H9 (cell line): Measurements from ENCODE around the gene GALNT5. TPM values are rescaled to one million over a fixed set of nuclear protein-coding genes. Genes with fewer than 3 reads are reported as not detected.

Source experiments
- DNase-seq: peaks from one replicate; pipeline ENCODE4 v3.0.0-alpha.2; 2017
- H2AFZ ChIP-seq: one replicate; pipeline ENCODE4 v1.6.1; 2013; ENCODE audit warnings: mild to moderate bottlenecking, low read length, control low read depth, moderate library complexity
- H2AK5ac ChIP-seq: 2 replicates; pipeline ENCODE4 v1.6.1; 2013; ENCODE audit warnings: low read length, control low read depth, mixed read lengths; ENCODE audit not compliant: insufficient read length
- H2BK120ac ChIP-seq: one replicate; pipeline ENCODE4 v1.6.1; 2013; ENCODE audit warnings: low read depth, mild to moderate bottlenecking, low read length, control low read depth, inconsistent platforms; ENCODE audit not compliant: poor library complexity, severe bottlenecking
- H2BK12ac ChIP-seq: 2 replicates; pipeline ENCODE4 v1.6.1; 2013; ENCODE audit warnings: low read length, control low read depth, mixed read lengths, low read depth; ENCODE audit not compliant: insufficient read length
- H2BK15ac ChIP-seq: 2 replicates; pipeline ENCODE4 v1.6.1; 2013; ENCODE audit warnings: low read depth, low read length, control low read depth
- H2BK20ac ChIP-seq: one replicate; pipeline ENCODE4 v1.6.1; 2013; ENCODE audit warnings: low read depth, mild to moderate bottlenecking, low read length, control low read depth, inconsistent platforms; ENCODE audit not compliant: poor library complexity, severe bottlenecking
- H2BK5ac ChIP-seq: 2 replicates; pipeline ENCODE4 v1.6.1; 2013; ENCODE audit warnings: low read length, control low read depth, mixed read lengths; ENCODE audit not compliant: insufficient read length
- H3K14ac ChIP-seq: 2 replicates; pipeline ENCODE4 v1.6.1; 2013; ENCODE audit warnings: low read length, control low read depth; ENCODE audit not compliant: insufficient read depth
- H3K18ac ChIP-seq: 2 replicates; pipeline ENCODE4 v1.6.1; 2013; ENCODE audit warnings: low read depth, mild to moderate bottlenecking, mixed read lengths, low read length, control low read depth; ENCODE audit not compliant: insufficient read length
- H3K23ac ChIP-seq: 2 replicates; pipeline ENCODE4 v1.6.1; 2013; ENCODE audit warnings: low read length, control low read depth, mixed read lengths, low read depth; ENCODE audit not compliant: insufficient read length
- H3K23me2 ChIP-seq: 2 replicates; pipeline ENCODE4 v1.6.1; 2013; ENCODE audit warnings: low read depth, mild to moderate bottlenecking, mixed read lengths, low read length, control low read depth; ENCODE audit not compliant: insufficient read length, poor library complexity, severe bottlenecking
- H3K27ac ChIP-seq: 2 replicates; pipeline ENCODE4 v1.5.1; 2013; ENCODE audit warnings: low read length, control low read depth, mixed read lengths, low read depth; ENCODE audit not compliant: insufficient read length
- H3K27me3 ChIP-seq: 2 replicates; pipeline ENCODE4 v1.6.1; 2013; ENCODE audit warnings: low read length, control low read depth, inconsistent platforms; ENCODE audit not compliant: insufficient read depth
- H3K4ac ChIP-seq: 2 replicates; pipeline ENCODE4 v1.6.1; 2013; ENCODE audit warnings: low read depth, mild to moderate bottlenecking, control low read depth, inconsistent platforms, low read length, moderate library complexity
- H3K4me1 ChIP-seq: 2 replicates; pipeline ENCODE4 v1.6.1; 2013; ENCODE audit warnings: low read length, control low read depth, inconsistent platforms; ENCODE audit not compliant: insufficient read depth
- H3K4me2 ChIP-seq: 2 replicates; pipeline ENCODE4 v1.6.1; 2013; ENCODE audit warnings: low read length, control low read depth, mixed read lengths; ENCODE audit not compliant: insufficient read length, insufficient read depth
- H3K56ac ChIP-seq: 2 replicates; pipeline ENCODE4 v1.6.1; 2013; ENCODE audit warnings: low read depth, mild to moderate bottlenecking, mixed read lengths, low read length, control low read depth; ENCODE audit not compliant: insufficient read length
- H3K79me1 ChIP-seq: 2 replicates; pipeline ENCODE4 v1.6.1; 2013; ENCODE audit warnings: low read depth, mild to moderate bottlenecking, moderate library complexity, low read length, control low read depth, inconsistent platforms; ENCODE audit not compliant: insufficient read depth, poor library complexity, severe bottlenecking
- H3K79me2 ChIP-seq: 2 replicates; pipeline ENCODE4 v1.6.1; 2013; ENCODE audit warnings: low read length, control low read depth, inconsistent platforms; ENCODE audit not compliant: insufficient read depth
- H3K9ac ChIP-seq: 2 replicates; pipeline ENCODE4 v1.6.1; 2013; ENCODE audit warnings: low read length, control low read depth, mixed read lengths; ENCODE audit not compliant: insufficient read length; ENCODE audit errors: extremely low read depth
- H3K9me3 ChIP-seq: one replicate; pipeline ENCODE4 v1.6.1; 2013; ENCODE audit warnings: low read depth, low read length, inconsistent platforms; ENCODE audit not compliant: control insufficient read depth
- H3T11ph ChIP-seq: one replicate; pipeline ENCODE4 v1.6.1; 2013; ENCODE audit warnings: mild to moderate bottlenecking, low read length, control low read depth, inconsistent platforms
- H4K20me1 ChIP-seq: one replicate; pipeline ENCODE4 v1.6.1; 2013; ENCODE audit not compliant: control insufficient read depth, insufficient read length, insufficient read depth
- H4K5ac ChIP-seq: 2 replicates; pipeline ENCODE4 v1.6.1; 2013; ENCODE audit warnings: low read depth, mild to moderate bottlenecking, mixed read lengths, low read length, control low read depth; ENCODE audit not compliant: insufficient read length
- H4K8ac ChIP-seq: replicated peaks from 2 replicates; pipeline ENCODE4 v1.6.1; 2013; ENCODE audit warnings: low read length, control low read depth, mixed read lengths, low read depth; ENCODE audit not compliant: insufficient read length
- H4K91ac ChIP-seq: 2 replicates; pipeline ENCODE4 v1.6.1; 2013; ENCODE audit warnings: low read depth, mild to moderate bottlenecking, moderate library complexity, mixed read lengths, low read length, control low read depth; ENCODE audit not compliant: insufficient read length
- H3K27ac Mint-ChIP-seq, 3 experiments: 2 replicates in 2 of 3; 3 replicates in 1 of 3; pipeline ENCODE4 v1.8.0; 2020 to 2021; ENCODE audit warnings: mixed read lengths in 3 of 3, mild to moderate bottlenecking in 1 of 3, moderate library complexity in 1 of 3
- H3K27me3 Mint-ChIP-seq: 2 replicates; pipeline ENCODE4 v1.8.0; 2021; ENCODE audit warnings: low read depth, mild to moderate bottlenecking, moderate library complexity, mixed read lengths
- H3K36me3 Mint-ChIP-seq, 3 experiments: 2 replicates in 2 of 3; 3 replicates in 1 of 3; pipeline ENCODE4 v1.8.0; 2020 to 2021; ENCODE audit warnings: low read depth in 3 of 3, mixed read lengths in 3 of 3; ENCODE audit not compliant: insufficient read depth in 1 of 3
- H3K4me1 Mint-ChIP-seq, 2 experiments: 2 replicates each; pipeline ENCODE4 v1.8.0; 2020; ENCODE audit warnings: mixed read lengths in 2 of 2
- H3K4me3 Mint-ChIP-seq, 2 experiments: 2 replicates in 1 of 2; 3 replicates in 1 of 2; pipeline ENCODE4 v1.8.0; 2020 to 2021; ENCODE audit warnings: mild to moderate bottlenecking in 2 of 2, mixed read lengths in 2 of 2, moderate library complexity in 1 of 2
- H3K9me3 Mint-ChIP-seq, 2 experiments: 2 replicates in 1 of 2; 3 replicates in 1 of 2; pipeline ENCODE4 v1.8.0; 2020; ENCODE audit warnings: mild to moderate bottlenecking in 2 of 2, mixed read lengths in 2 of 2, moderate library complexity in 1 of 2
- WGBS: extraction: QIAGEN DNeasy Blood & Tissue Kit; methylation state at CpG from one replicate; pipeline ENCODE4 v1.1.7; 2013; ENCODE audit warnings: missing lambda C conversion rate, low lambda C conversion rate, mixed read lengths; ENCODE audit not compliant: insufficient read length; ENCODE audit errors: extremely low coverage; 5-methylcytosine and 5-hydroxymethylcytosine counted together
- total RNA-seq: library from RNA; stranded (reverse); gene quantifications from 2 replicates; pipeline ENCODE4 v1.2.1, GENCODE V29; 2021
- TF ChIP-seq, protein P1 (sequence below): fragments of 200-600 bp; sonication (generic); conservative IDR thresholded peaks from 3 replicates; pipeline ENCODE4 v1.8.0; 2021; ENCODE audit warnings: antibody characterized with exemption, mild to moderate bottlenecking

Gene GALNT5
- total RNA-seq, 1 experiment from 2014 or later = 0.17 TPM

DNA sequence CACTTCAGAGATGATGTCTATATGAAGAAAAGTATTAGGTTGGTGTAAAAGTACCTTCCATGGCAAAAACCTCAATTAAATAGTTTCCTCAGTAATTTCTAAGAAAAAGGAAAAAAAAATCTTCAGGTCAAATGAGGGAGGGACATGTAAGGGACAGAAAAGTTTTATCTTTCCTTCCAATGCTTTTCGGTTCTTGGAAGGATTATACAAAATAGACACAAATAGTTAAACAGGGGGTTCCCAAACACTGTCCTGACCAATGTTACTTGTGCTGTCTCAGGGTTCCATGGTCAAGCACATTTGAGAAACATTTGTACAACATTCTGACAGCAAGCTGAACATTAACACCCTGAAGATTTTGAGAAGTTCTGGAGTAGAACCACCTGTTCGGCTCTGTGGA, 46.1 kb downstream of the GALNT5 start:
- H2BK5ac ChIP-seq = no peak overlapping the region
- H3K27ac Mint-ChIP-seq = no peak overlapping the region
- H3K27me3 ChIP-seq = no peaks in the 10 kb centered on the region
- no peak overlapping the region for H2BK20ac ChIP-seq
- no peak for DNase-seq
- H3K23ac ChIP-seq = no peak overlapping the region
- H2BK15ac ChIP-seq = no peak overlapping the region
- H2AFZ ChIP-seq = no peak overlapping the region
- no peaks in the 10 kb centered on the region; the same call in 1 of the 2 replicates for H3K27me3 Mint-ChIP-seq
- H3K18ac ChIP-seq = no peak overlapping the region
- no peaks in the 10 kb centered on the region for H4K20me1 ChIP-seq
- TF ChIP-seq, protein P1, sequence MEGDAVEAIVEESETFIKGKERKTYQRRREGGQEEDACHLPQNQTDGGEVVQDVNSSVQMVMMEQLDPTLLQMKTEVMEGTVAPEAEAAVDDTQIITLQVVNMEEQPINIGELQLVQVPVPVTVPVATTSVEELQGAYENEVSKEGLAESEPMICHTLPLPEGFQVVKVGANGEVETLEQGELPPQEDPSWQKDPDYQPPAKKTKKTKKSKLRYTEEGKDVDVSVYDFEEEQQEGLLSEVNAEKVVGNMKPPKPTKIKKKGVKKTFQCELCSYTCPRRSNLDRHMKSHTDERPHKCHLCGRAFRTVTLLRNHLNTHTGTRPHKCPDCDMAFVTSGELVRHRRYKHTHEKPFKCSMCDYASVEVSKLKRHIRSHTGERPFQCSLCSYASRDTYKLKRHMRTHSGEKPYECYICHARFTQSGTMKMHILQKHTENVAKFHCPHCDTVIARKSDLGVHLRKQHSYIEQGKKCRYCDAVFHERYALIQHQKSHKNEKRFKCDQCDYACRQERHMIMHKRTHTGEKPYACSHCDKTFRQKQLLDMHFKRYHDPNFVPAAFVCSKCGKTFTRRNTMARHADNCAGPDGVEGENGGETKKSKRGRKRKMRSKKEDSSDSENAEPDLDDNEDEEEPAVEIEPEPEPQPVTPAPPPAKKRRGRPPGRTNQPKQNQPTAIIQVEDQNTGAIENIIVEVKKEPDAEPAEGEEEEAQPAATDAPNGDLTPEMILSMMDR = no peak
- H3K4me1 ChIP-seq = no peaks in the 10 kb centered on the region
- no peak overlapping the region for H2AK5ac ChIP-seq
- H3K79me2 ChIP-seq = no peaks in the 10 kb centered on the region
- H2BK120ac ChIP-seq = no peak overlapping the region
- no peaks in the 10 kb centered on the region for H3K9me3 Mint-ChIP-seq
- H3K9ac ChIP-seq = no peak overlapping the region
- no peak overlapping the region for H3K56ac ChIP-seq
- H3K4ac ChIP-seq = no peak overlapping the region
- H3K27ac ChIP-seq = no peak overlapping the region
- H4K5ac ChIP-seq = no peak overlapping the region
- H3T11ph ChIP-seq = no peak overlapping the region
- no CpG with 5 or more reads among the region's 2 CpGs for WGBS
- H3K23me2 ChIP-seq = no peaks in the 10 kb centered on the region
- no peak overlapping the region for H3K4me2 ChIP-seq
- H3K4me1 Mint-ChIP-seq = peaks cover 4 to 16% of the 10 kb centered on the region in 2 experiments
- no peaks in the 10 kb centered on the region for H3K36me3 Mint-ChIP-seq
- no peak overlapping the region for H3K14ac ChIP-seq
- H2BK12ac ChIP-seq = no peak overlapping the region
- no peak overlapping the region for H4K8ac ChIP-seq
- no peak overlapping the region for H4K91ac ChIP-seq
- no peaks in the 10 kb centered on the region for H3K9me3 ChIP-seq
- no peaks in the 10 kb centered on the region for H3K79me1 ChIP-seq
- H3K4me3 Mint-ChIP-seq = no peak overlapping the region
